Uterus (tissue), 4 donors: ENCODE results near the gene CAMTA1. TPM values are rescaled to one million over a fixed set of nuclear protein-coding genes. Genes with fewer than 3 reads are reported as not detected.

Experiments
- DNase-seq, 2 donors: peaks; one replicate each; pipeline ENCODE4 v3.0.0-alpha.2; 2019 to 2020
- H3K27ac ChIP-seq, 2 donors: fragments of 200-600 bp; sonication (generic); 1 replicate in 1 of 2; 2 replicates in 1 of 2; pipeline ENCODE4 v1.5.1; 2016 to 2018
- H3K27me3 ChIP-seq, 2 donors: fragments of 200-600 bp; sonication (generic); one replicate each; pipeline ENCODE4 v1.5.1; 2018 to 2019; ENCODE audit warnings: control low read depth in 1 of 2
- H3K36me3 ChIP-seq, 2 donors: fragments of 200-600 bp; sonication (generic); one replicate each; pipeline ENCODE4 v1.5.1; 2019; ENCODE audit warnings: control low read depth in 1 of 2
- H3K4me1 ChIP-seq, 2 donors: fragments of 200-600 bp; sonication (generic); one replicate each; pipeline ENCODE4 v1.5.1; 2018 to 2019; ENCODE audit warnings: control low read depth in 1 of 2
- H3K4me3 ChIP-seq, 2 donors: fragments of 200-600 bp; sonication (generic); 1 replicate in 1 of 2; 2 replicates in 1 of 2; pipeline ENCODE4 v1.5.1; 2018 to 2019; ENCODE audit warnings: mild to moderate bottlenecking in 1 of 2
- H3K9me3 ChIP-seq, 2 donors: fragments of 200-600 bp; sonication (generic); one replicate each; pipeline ENCODE4 v1.5.1; 2019; ENCODE audit warnings: control low read depth in 1 of 2
- POLR2A ChIP-seq, 2 donors: fragments of 450-650 bp; IDR thresholded peaks; one replicate each; pipeline ENCODE4 v1.6.1; 2016; ENCODE audit warnings: antibody characterized with exemption in 2 of 2, mild to moderate bottlenecking in 1 of 2, moderate library complexity in 1 of 2
- intact Hi-C: fragments of 100-400 bp; cut with DNase I; formaldehyde crosslinking; loops from one replicate; pipeline ENCODE4 v1.15.1; 2023; ENCODE audit warnings: low total_unique reads
- total RNA-seq, 4 donors: library from RNA; depleted of rRNA in 3 of 4; stranded (reverse); fragments of >200 nt in 3 of 4; gene quantifications; one replicate each; pipeline versions ENCODE4 v1.1.0 to v1.2.4, GENCODE V29; 2014 to 2023
- TF ChIP-seq, protein P1 (sequence below), 4 experiments: fragments of 200-600 bp in 2 of 4; fragments of 450-650 bp in 2 of 4; sonication (generic) in 2 of 4; IDR thresholded peaks; one replicate each; pipeline ENCODE4 v1.5.1; 2016 to 2019; ENCODE audit warnings: antibody characterized with exemption in 4 of 4, mild to moderate bottlenecking in 2 of 4, moderate library complexity in 1 of 4
- donor health status: DM: yes; HTN: yes; CAD: no.

The CAMTA1 gene
- total RNA-seq, 4 donors from 2014 or later, result 29.7 to 427 (median 64.8) TPM

DNA sequence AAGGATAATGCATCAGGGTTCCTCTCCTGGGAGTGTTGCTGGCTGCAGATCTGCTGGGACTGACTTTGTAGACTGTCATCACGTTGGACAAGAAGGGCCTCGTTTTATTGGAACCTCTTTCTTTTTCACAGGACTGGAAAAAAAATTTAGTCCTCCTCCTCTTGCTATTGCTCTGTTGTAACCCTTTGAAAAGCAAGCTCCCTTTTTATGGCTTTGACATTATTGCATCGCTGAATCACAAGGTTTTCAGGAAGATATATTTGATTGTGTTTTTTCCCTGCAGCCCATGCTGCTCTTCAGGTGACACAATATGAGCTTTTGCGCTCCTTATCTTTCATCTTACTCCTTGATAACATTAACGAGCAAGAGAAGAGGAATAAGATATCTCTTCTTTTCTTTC lies 290.9 kb downstream of the CAMTA1 start:
- H3K27me3 ChIP-seq, result no peaks in the 10 kb centered on the region
- H3K4me3 ChIP-seq, result no peak overlapping the region
- no peak for DNase-seq
- no peaks in the 10 kb centered on the region for H3K9me3 ChIP-seq
- no peak overlapping the region for H3K27ac ChIP-seq
- no peaks in the 10 kb centered on the region for H3K36me3 ChIP-seq
- H3K4me1 ChIP-seq, result no peaks in the 10 kb centered on the region
- intact Hi-C loops, result no loop called here
- TF ChIP-seq, protein P1, sequence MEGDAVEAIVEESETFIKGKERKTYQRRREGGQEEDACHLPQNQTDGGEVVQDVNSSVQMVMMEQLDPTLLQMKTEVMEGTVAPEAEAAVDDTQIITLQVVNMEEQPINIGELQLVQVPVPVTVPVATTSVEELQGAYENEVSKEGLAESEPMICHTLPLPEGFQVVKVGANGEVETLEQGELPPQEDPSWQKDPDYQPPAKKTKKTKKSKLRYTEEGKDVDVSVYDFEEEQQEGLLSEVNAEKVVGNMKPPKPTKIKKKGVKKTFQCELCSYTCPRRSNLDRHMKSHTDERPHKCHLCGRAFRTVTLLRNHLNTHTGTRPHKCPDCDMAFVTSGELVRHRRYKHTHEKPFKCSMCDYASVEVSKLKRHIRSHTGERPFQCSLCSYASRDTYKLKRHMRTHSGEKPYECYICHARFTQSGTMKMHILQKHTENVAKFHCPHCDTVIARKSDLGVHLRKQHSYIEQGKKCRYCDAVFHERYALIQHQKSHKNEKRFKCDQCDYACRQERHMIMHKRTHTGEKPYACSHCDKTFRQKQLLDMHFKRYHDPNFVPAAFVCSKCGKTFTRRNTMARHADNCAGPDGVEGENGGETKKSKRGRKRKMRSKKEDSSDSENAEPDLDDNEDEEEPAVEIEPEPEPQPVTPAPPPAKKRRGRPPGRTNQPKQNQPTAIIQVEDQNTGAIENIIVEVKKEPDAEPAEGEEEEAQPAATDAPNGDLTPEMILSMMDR (IDR thresholded peaks at IDR 0.05), result no peak
- TF ChIP-seq POLR2A (IDR thresholded peaks at IDR 0.05), result no peak

DNA sequence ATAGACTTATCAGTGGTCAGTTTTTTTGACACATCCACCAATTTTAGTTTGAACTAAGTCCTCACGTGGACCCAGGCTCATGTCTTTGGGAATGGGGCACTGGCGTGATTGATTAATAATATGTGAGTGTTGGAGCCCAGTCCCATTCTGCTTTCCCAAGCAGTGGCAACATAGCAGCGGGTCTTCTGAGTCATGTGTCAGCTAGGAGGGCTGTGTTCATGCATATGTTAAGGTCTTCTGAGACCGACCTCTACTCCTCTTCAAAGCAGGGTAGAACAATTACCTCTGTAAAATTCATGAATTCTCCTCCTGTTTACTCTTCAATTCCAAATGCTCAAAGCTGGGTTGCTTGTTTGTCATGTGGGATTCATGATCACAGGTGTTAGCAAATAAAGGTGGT lies 291.3 kb downstream of the CAMTA1 start:
- no peak for DNase-seq
- TF ChIP-seq POLR2A (IDR thresholded peaks at IDR 0.05), result no peak
- TF ChIP-seq, protein P1 (IDR thresholded peaks at IDR 0.05), result no peak
- H3K36me3 ChIP-seq, result no peaks in the 10 kb centered on the region
- no peak overlapping the region for H3K27ac ChIP-seq
- no peaks in the 10 kb centered on the region for H3K27me3 ChIP-seq
- H3K4me3 ChIP-seq, result no peak overlapping the region
- no peaks in the 10 kb centered on the region for H3K4me1 ChIP-seq
- intact Hi-C loops, result no loop called here
- H3K9me3 ChIP-seq, result no peaks in the 10 kb centered on the region

DNA sequence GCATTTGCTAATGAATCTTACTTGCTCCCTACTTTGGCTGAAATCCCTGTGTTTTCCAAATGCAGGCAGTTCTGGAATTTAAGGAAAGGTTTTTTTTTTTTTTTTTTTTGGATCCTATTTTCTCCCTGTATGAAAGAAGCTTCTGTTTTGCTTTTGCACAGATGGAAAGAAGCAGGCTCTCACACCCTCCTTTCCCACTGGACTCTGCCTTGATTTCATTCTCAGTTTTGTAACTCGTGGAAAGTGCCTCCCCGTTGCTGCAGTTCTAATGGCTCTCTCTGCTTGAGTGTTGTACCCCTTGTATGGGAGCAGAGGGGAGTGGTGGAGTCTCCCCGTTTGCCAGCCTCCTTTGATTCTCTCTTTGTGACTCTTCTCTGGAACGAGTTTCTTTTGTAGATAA lies 291.9 kb downstream of the CAMTA1 start:
- Histone ChIP-seq H3K4me1 (no peaks in the 10 kb centered on the region), H3K9me3 (no peaks in the 10 kb centered on the region), H3K36me3 (no peaks in the 10 kb centered on the region), H3K27me3 (no peaks in the 10 kb centered on the region), H3K4me3 (no peak overlapping the region), H3K27ac (no peak overlapping the region)
- intact Hi-C loops, result no loop called here
- no peak for TF ChIP-seq POLR2A (IDR thresholded peaks at IDR 0.05)
- TF ChIP-seq, protein P1 (IDR thresholded peaks at IDR 0.05), result no peak
- no peak for DNase-seq

- TF ChIP-seq, protein P1 (IDR thresholded peaks at IDR 0.05), result no peak
- TF ChIP-seq POLR2A (IDR thresholded peaks at IDR 0.05), result no peak
- Histone ChIP-seq H3K27me3 (no peaks in the 10 kb centered on the region), H3K9me3 (no peaks in the 10 kb centered on the region), H3K36me3 (no peaks in the 10 kb centered on the region), H3K4me1 (no peaks in the 10 kb centered on the region), H3K27ac (no peak overlapping the region), H3K4me3 (no peak overlapping the region)
- intact Hi-C loops, result no loop called here
- DNase-seq, result no peak
Measured at GRCh38 chr1:7077970-7078369, 292.7 kb downstream of the CAMTA1 start.

DNA sequence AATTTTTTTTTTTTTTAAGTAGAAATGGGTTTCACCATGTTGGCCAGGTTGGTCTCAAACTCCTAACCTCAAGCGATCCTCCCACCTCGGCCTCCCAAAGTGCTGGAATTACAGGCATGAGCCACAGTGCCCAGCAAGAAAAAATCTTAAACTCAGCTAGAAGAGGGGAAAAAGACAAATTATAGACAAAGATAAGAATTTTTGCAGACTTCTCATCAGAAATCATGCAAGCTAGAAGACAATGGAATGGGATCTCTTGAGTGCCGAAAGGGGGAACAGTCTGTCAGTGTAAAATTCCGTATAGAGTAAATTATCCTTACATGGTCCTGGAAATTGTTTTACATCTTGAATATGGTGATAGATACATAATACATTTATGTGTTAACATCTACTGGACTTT lies 294.4 kb downstream of the CAMTA1 start:
- DNase-seq, result no peak
- TF ChIP-seq, protein P1 (IDR thresholded peaks at IDR 0.05), result no peak
- TF ChIP-seq POLR2A (IDR thresholded peaks at IDR 0.05), result no peak
- Histone ChIP-seq H3K27ac (no peak overlapping the region), H3K4me3 (no peak overlapping the region), H3K27me3 (no peaks in the 10 kb centered on the region), H3K9me3 (no peaks in the 10 kb centered on the region), H3K4me1 (no peaks in the 10 kb centered on the region), H3K36me3 (no peaks in the 10 kb centered on the region)
- intact Hi-C loops, result no loop called here
